Activated naive CD8-positive, alpha-beta T cell treated with anti-CD3 and anti-CD28 coated beads, Interleukin-2, amount 10 ng/mL, durations not matched to agents 7 days and 5 days (primary cell): ENCODE data around the gene CALCB. TPM values are rescaled to one million over a fixed set of nuclear protein-coding genes. Genes with fewer than 3 reads are reported as not detected.
A peak's percentile ranks its signal among the peaks of the same experiment; 100 is the strongest.

Experiments
- ATAC-seq: fragments of 150-1000 bp; cut with Tn5 transposase; one replicate; pipeline ENCODE4 v1.10.0; 2021; ENCODE audit warnings: low read depth, moderate library complexity
- POLR2A ChIA-PET: fragments of 350-600 bp; sonication (Branson Sonifier 250); formaldehyde crosslinking; loops from one replicate; lab custom pipeline; 2021; ENCODE audit warnings: antibody characterized with exemption; lab: Charles Lee
- DNase-seq: peaks from one replicate; pipeline ENCODE4 v3.0.0; 2021
- H3K27ac Mint-ChIP-seq: one replicate; pipeline ENCODE4 v1.8.0; 2022; ENCODE audit warnings: mild to moderate bottlenecking, mixed read lengths
- H3K27me3 Mint-ChIP-seq: one replicate; pipeline ENCODE4 v1.8.0; 2022; ENCODE audit warnings: mild to moderate bottlenecking, moderate library complexity, mixed read lengths
- H3K36me3 Mint-ChIP-seq: one replicate; pipeline ENCODE4 v1.8.0; 2021; ENCODE audit warnings: mild to moderate bottlenecking, mixed read lengths
- H3K4me1 Mint-ChIP-seq: one replicate; pipeline ENCODE4 v1.8.0; 2021; ENCODE audit warnings: mixed read lengths
- H3K4me3 Mint-ChIP-seq: one replicate; pipeline ENCODE4 v1.8.0; 2022; ENCODE audit warnings: mild to moderate bottlenecking, moderate library complexity, mixed read lengths
- H3K9me3 Mint-ChIP-seq: one replicate; pipeline ENCODE4 v1.8.0; 2021; ENCODE audit warnings: mixed read lengths
- total RNA-seq, 2 experiments: library from RNA; stranded (reverse); gene quantifications; one replicate each; pipeline ENCODE4 v1.2.3, GENCODE V29; 2021

The CALCB gene
- total RNA-seq, 2 experiments from 2014 or later, result 1.00 to 1.3 TPM

- ATAC-seq (no peak), DNase-seq (no peak)
- Mint-ChIP-seq H3K9me3 (no peaks in the 10 kb centered on the region), H3K27ac (no peak overlapping the region), H3K27me3 (peaks cover 11% of the 10 kb centered on the region), H3K4me3 (no peak overlapping the region), H3K4me1 (no peaks in the 10 kb centered on the region), H3K36me3 (no peaks in the 10 kb centered on the region)
- POLR2A ChIA-PET, result no interaction called here
Observed at GRCh38 chr11:15095736-15096228, 22.4 kb downstream of the CALCB start.

GRCh38 chr11:15097411-15097810 lies 24.0 kb downstream of the CALCB start:
- peaks cover 13% of the 10 kb centered on the region for H3K27me3 Mint-ChIP-seq
- POLR2A ChIA-PET, result no interaction called here
- ATAC-seq (no peak), DNase-seq (no peak)
- peaks cover 2% of the 10 kb centered on the region for H3K4me1 Mint-ChIP-seq
- H3K9me3 Mint-ChIP-seq, result no peaks in the 10 kb centered on the region
- no peak overlapping the region for H3K4me3 Mint-ChIP-seq
- no peaks in the 10 kb centered on the region for H3K36me3 Mint-ChIP-seq
- no peak overlapping the region for H3K27ac Mint-ChIP-seq

DNA sequence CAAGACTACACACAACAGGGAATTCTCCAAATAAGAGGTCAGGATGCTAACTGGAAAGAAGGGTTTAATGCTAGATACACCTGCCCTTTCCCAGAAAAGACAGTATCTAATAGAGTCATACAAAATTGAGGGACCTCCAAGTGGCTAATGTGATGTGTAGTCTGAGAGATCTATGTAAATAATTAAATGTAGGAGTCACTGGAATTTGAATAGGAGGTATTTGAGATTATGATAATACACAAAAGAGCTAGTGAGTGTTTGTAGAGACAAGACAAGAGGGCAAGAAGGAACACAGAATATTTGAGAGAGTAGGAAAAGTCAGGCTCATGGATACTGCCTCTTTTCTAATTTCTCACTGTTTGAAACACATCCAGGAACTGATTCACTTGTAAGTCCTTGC lies 25.9 kb downstream of the CALCB start:
- POLR2A ChIA-PET, result no interaction called here
- ATAC-seq (no peak), DNase-seq (no peak)
- no peak overlapping the region for H3K4me3 Mint-ChIP-seq
- no peaks in the 10 kb centered on the region for H3K9me3 Mint-ChIP-seq
- peaks cover 2% of the 10 kb centered on the region for H3K4me1 Mint-ChIP-seq
- H3K27ac Mint-ChIP-seq, result no peak overlapping the region
- H3K27me3 Mint-ChIP-seq, result peaks cover 10% of the 10 kb centered on the region
- H3K36me3 Mint-ChIP-seq, result no peaks in the 10 kb centered on the region

DNA sequence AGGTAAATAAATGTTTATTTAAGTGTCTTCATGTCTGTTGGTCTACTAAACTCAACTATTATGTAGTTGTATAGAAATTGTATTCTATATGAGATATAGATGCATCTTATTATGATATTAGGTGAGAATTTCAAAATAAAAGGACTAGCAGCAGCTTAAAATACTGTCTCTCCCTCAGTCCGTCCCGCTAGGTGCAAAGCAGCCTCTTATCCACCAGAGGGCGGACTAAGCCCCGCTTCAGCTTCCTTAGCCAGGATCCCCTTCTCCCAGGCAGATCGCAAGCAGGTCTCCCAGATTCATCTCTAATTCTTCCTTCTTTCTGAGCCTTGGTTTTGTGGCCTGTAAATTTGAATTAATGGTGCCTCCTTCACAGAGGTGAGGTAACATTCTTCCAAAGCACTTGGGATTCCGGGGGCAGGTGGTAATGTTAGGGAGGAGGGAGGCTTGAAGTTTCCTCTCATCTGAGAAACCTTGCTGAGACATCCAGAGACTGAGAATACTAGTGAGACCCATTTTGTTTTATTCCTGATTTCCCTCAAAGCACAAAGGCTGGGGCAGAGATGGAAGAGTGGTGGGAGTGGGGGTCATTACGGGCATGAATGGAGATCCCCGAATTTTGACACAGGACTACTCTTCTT lies 27.8 kb downstream of the CALCB start:
- Mint-ChIP-seq H3K27me3 (peaks cover 8% of the 10 kb centered on the region), H3K4me3 (no peak overlapping the region), H3K9me3 (no peaks in the 10 kb centered on the region), H3K36me3 (no peaks in the 10 kb centered on the region), H3K27ac (no peak overlapping the region), H3K4me1 (peaks cover 2% of the 10 kb centered on the region)
- POLR2A ChIA-PET, result no interaction called here
- peak; percentile 67 for ATAC-seq
- no peak for DNase-seq

GRCh38 chr11:15104166-15104565 lies 30.8 kb downstream of the CALCB start:
- POLR2A ChIA-PET, result no interaction called here
- no peaks in the 10 kb centered on the region for H3K9me3 Mint-ChIP-seq
- no peak overlapping the region for H3K4me3 Mint-ChIP-seq
- DNase-seq, result no peak
- no peak overlapping the region for H3K27ac Mint-ChIP-seq
- peaks cover 5% of the 10 kb centered on the region for H3K4me1 Mint-ChIP-seq
- ATAC-seq, result no peak
- H3K36me3 Mint-ChIP-seq, result no peaks in the 10 kb centered on the region
- H3K27me3 Mint-ChIP-seq, result peaks cover 3% of the 10 kb centered on the region

DNA sequence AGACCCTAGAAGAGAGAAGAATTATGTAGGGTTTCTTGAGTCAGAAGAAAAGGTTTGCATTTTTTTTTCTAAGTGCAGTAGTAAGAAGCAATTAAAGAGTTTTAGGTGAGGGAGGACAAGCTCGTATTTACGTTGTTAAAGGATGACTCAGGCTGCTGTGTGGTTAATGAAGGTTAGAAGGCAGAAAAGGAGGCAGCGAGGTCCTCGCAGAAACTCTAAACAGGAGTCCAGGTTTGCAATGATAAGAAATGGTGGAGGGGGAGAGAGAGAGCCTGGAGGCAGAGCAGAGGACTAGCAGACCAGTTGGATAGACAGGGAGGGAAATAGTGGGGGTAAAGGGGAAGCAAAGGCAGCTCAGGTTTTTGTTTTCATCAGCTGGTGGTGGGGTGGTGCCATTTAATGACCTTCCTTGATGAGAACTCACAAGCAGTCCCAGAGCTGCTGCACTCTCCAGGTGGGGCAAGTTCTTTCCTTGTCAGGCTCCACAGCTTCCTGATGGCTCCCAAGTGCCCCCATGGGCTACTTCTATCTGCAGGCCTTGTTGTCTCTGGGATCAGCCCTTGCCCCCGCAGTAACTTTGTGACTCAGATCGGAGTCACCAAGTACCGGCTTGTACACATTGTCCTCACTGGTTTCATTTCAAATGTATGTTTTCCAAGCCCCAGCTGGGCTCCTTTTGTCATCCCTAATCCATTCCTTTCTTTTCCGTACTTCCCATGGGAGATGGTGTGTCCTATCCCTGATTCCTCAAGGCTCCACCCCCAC lies 33.0 kb downstream of the CALCB start:
- Mint-ChIP-seq H3K27me3 (peaks cover under 1% of the 10 kb centered on the region), H3K4me3 (no peak overlapping the region), H3K9me3 (no peaks in the 10 kb centered on the region), H3K4me1 (peaks cover 3% of the 10 kb centered on the region), H3K36me3 (no peaks in the 10 kb centered on the region), H3K27ac (no peak overlapping the region)
- POLR2A ChIA-PET, result no interaction called here
- ATAC-seq (no peak), DNase-seq (no peak)

GRCh38 chr11:15107730-15108515 lies 34.5 kb downstream of the CALCB start:
- Mint-ChIP-seq H3K36me3 (no peaks in the 10 kb centered on the region), H3K9me3 (no peaks in the 10 kb centered on the region), H3K27ac (no peak overlapping the region), H3K4me3 (no peak overlapping the region), H3K4me1 (peaks cover 3% of the 10 kb centered on the region), H3K27me3 (peaks cover 1% of the 10 kb centered on the region)
- DNase-seq (no peak), ATAC-seq (no peak)
- POLR2A ChIA-PET, result no interaction called here

DNA sequence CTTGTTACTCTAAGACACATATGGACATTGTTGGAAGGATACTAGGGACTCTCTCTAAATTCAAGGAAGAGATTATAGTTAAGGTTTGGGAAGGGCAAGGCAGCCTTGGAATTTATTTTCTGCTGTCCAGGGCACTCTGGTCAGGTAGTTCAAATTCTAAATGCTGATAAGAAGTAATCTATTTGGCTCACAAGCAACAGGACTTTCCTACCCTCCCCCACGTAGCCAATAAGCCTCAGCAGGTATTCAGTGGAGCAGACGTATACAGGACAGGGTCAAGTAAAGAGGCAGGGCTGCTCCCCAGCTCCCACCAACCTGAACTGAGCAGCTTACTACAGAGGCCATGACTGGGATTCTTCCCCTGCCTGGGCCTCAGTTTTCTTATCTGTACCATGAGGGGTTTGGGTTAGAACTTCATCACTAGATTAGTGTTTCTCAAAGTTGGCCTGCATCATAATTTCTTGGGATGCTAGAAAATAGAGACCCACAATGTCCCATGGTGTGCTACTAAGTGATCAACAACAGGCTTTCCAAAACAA lies 35.3 kb downstream of the CALCB start:
- Mint-ChIP-seq H3K4me1 (peaks cover 9% of the 10 kb centered on the region), H3K27ac (no peak overlapping the region), H3K9me3 (no peaks in the 10 kb centered on the region), H3K27me3 (peaks cover 7% of the 10 kb centered on the region), H3K36me3 (no peaks in the 10 kb centered on the region), H3K4me3 (no peak overlapping the region)
- POLR2A ChIA-PET, result no interaction called here
- DNase-seq (no peak), ATAC-seq (no peak)

GRCh38 chr11:15109602-15110001 lies 36.2 kb downstream of the CALCB start:
- Mint-ChIP-seq H3K27me3 (peaks cover 13% of the 10 kb centered on the region), H3K9me3 (no peaks in the 10 kb centered on the region), H3K36me3 (no peaks in the 10 kb centered on the region), H3K27ac (no peak overlapping the region), H3K4me1 (peaks cover 12% of the 10 kb centered on the region), H3K4me3 (no peak overlapping the region)
- DNase-seq, result no peak
- POLR2A ChIA-PET, result no interaction called here
- ATAC-seq, result no peak

DNA sequence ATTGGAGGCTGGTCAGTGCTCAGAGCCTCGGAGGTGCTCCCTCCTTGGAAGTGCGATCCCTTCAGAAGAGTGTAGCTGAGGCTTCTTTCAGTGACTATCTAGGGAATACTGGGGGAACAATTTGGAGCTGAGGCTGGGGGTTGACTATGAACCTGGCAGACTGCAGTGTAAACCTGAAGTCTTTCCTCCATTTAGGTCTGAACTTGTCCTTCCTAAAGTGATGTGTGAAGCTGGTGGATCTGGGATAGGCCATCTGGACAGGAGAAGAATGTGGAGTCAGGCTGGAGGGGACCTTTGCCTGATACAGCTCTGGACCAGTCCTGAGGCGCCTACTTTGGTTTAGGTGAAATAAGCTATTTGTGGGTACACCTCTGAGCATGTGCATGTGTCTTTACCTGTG lies 37.8 kb downstream of the CALCB start:
- POLR2A ChIA-PET, result no interaction called here
- no peaks in the 10 kb centered on the region for H3K9me3 Mint-ChIP-seq
- DNase-seq (no peak), ATAC-seq (no peak)
- no peak overlapping the region for H3K4me3 Mint-ChIP-seq
- H3K27ac Mint-ChIP-seq, result no peak overlapping the region
- peaks cover 25% of the 10 kb centered on the region for H3K27me3 Mint-ChIP-seq
- no peaks in the 10 kb centered on the region for H3K36me3 Mint-ChIP-seq
- H3K4me1 Mint-ChIP-seq, result peaks cover 15% of the 10 kb centered on the region

- ATAC-seq, result no peak
Observed at GRCh38 chr11:15112131-15112541, 38.7 kb downstream of the CALCB start.

DNA sequence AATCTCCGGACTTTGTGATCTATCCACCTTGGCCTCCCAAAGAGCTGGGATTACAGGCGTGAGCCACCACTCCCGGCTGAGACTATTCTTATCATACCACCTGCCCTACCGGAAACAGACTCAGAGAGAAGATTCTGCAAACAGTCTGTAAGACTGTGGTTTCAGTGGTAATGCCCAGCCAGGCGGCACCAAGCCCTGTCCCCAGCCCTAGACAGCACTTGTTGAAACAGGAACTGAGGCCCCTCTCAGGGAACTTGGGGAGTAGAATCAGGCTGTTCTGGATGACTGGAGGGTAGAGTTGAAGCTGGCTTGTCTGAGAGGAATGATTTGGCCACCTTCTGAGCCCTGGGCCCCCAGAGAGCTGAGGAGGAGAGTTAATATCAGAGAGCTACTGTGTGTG lies 40.0 kb downstream of the CALCB start:
- peak; percentile 66 for ATAC-seq
- no peak for DNase-seq
- peaks cover 4% of the 10 kb centered on the region for H3K9me3 Mint-ChIP-seq
- POLR2A ChIA-PET, result no interaction called here
- no peaks in the 10 kb centered on the region for H3K36me3 Mint-ChIP-seq
- H3K27ac Mint-ChIP-seq, result no peak overlapping the region
- peaks cover 20% of the 10 kb centered on the region for H3K4me1 Mint-ChIP-seq
- H3K4me3 Mint-ChIP-seq, result peak overlapping the region; percentile 27
- peaks cover 40% of the 10 kb centered on the region for H3K27me3 Mint-ChIP-seq

More at GRCh38 chr11:15112131-15112541, 38.7 kb downstream of the CALCB start:
- H3K4me1 Mint-ChIP-seq, result peaks cover 17% of the 10 kb centered on the region
- H3K36me3 Mint-ChIP-seq, result no peaks in the 10 kb centered on the region
- H3K4me3 Mint-ChIP-seq, result no peak overlapping the region
- H3K27ac Mint-ChIP-seq, result no peak overlapping the region
- peaks cover 3% of the 10 kb centered on the region for H3K9me3 Mint-ChIP-seq
- no peak for DNase-seq
- POLR2A ChIA-PET, result no interaction called here
- H3K27me3 Mint-ChIP-seq, result peaks cover 33% of the 10 kb centered on the region
